Karpas-422 (cell line): ENCODE results near the gene FCER2. TPM values are rescaled to one million over a fixed set of nuclear protein-coding genes. Genes with fewer than 3 reads are reported as not detected.

Experiments
- DNase-seq: peaks from one replicate; pipeline ENCODE4 v3.0.0-alpha.2; 2015
- H2AFZ ChIP-seq: fragments of 200-600 bp; sonication (generic); 2 replicates; pipeline ENCODE4 v1.6.1; 2014; ENCODE audit warnings: antibody characterized with exemption, low read length, mixed read lengths
- H3K27ac ChIP-seq: fragments of 200-600 bp; sonication (generic); 2 replicates; pipeline ENCODE4 v1.5.1; 2014; ENCODE audit warnings: mild to moderate bottlenecking, low read length, moderate library complexity
- H3K27me3 ChIP-seq: fragments of 200-600 bp; sonication (generic); 2 replicates; pipeline ENCODE4 v1.6.1; 2014; ENCODE audit warnings: low read length, mixed read lengths
- H3K36me3 ChIP-seq: fragments of 200-600 bp; sonication (generic); 2 replicates; pipeline ENCODE4 v1.6.1; 2014; ENCODE audit warnings: low read length, mixed read lengths; ENCODE audit not compliant: insufficient read depth
- H3K4me1 ChIP-seq: fragments of 200-600 bp; sonication (generic); 2 replicates; pipeline ENCODE4 v1.6.1; 2014; ENCODE audit warnings: mild to moderate bottlenecking, low read length, mixed read lengths
- H3K4me2 ChIP-seq: fragments of 200-600 bp; sonication (generic); 2 replicates; pipeline ENCODE4 v1.6.1; 2014; ENCODE audit warnings: low read length, low read depth, mild to moderate bottlenecking; ENCODE audit not compliant: poor library complexity, severe bottlenecking
- H3K4me3 ChIP-seq: fragments of 200-600 bp; sonication (generic); 2 replicates; pipeline ENCODE4 v1.5.1; 2014; ENCODE audit warnings: mild to moderate bottlenecking, antibody characterized with exemption, low read length, mixed read lengths
- H3K79me2 ChIP-seq: fragments of 200-600 bp; sonication (generic); 2 replicates; pipeline ENCODE4 v1.6.1; 2014; ENCODE audit warnings: mild to moderate bottlenecking, low read length, mixed read lengths
- H3K9ac ChIP-seq: fragments of 200-600 bp; sonication (generic); 2 replicates; pipeline ENCODE4 v1.6.0; 2014; ENCODE audit warnings: low read length
- H3K9me2 ChIP-seq: fragments of 200-600 bp; sonication (generic), shearing (Covaris generic); replicated peaks from 2 replicates; pipeline ENCODE4 v1.6.0; 2014; ENCODE audit warnings: mild to moderate bottlenecking, low read length, moderate library complexity; ENCODE audit not compliant: insufficient read depth
- H3K9me3 ChIP-seq: fragments of 300-700, 200-600 bp; sonication (generic); 2 replicates; pipeline ENCODE4 v1.6.1; 2014; ENCODE audit warnings: low read length, mixed read lengths
- H4K20me1 ChIP-seq: fragments of 200-600 bp; sonication (generic); 2 replicates; pipeline ENCODE4 v1.6.1; 2014; ENCODE audit warnings: mild to moderate bottlenecking, antibody characterized with exemption, low read length, low read depth; ENCODE audit not compliant: insufficient read depth
- total RNA-seq: library from RNA; depleted of rRNA; stranded (reverse); fragments of >200 nt; shearing (Covaris generic); gene quantifications from 2 replicates; pipeline ENCODE4 v1.2.3, GENCODE V29; 2014; ENCODE audit warnings: low replicate concordance

FCER2 gene
- total RNA-seq, 1 experiment from 2014 or later, result not detected

GRCh38 chr19:7744199-7744786 lies 42.4 kb upstream of the FCER2 start:
- Histone ChIP-seq H3K4me2 (no peak overlapping the region), H3K79me2 (no peaks in the 10 kb centered on the region), H3K9me3 (no peaks in the 10 kb centered on the region), H2AFZ (no peak overlapping the region), H3K9ac (no peak overlapping the region), H3K9me2 (no peaks in the 10 kb centered on the region), H3K4me1 (peaks cover 19% of the 10 kb centered on the region), H3K4me3 (no peak overlapping the region), H3K27me3 (no peaks in the 10 kb centered on the region), H4K20me1 (no peaks in the 10 kb centered on the region), H3K27ac (no peak overlapping the region), H3K36me3 (no peaks in the 10 kb centered on the region)
- no peak for DNase-seq

DNA sequence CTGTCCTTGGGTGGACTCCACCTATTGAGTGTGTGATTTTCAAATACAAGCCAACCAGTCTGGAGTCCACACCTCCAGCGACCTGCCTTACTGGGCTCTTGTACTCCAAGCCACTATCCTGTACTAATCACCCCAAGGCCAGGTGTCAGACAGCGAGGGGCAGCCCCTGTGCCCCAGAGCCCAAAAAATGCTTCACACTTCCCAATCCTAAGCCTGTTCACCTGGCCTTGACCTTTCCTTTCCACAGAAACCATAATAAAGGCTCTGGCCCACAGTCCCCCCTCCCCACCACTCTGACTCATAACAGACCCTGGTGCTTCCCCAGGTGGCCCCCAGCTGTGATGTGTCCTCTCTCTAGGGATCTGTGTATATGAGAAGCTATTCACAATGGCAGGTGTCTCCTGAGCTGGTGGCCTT lies 41.5 kb upstream of the FCER2 start:
- Histone ChIP-seq H3K4me3 (no peak overlapping the region), H4K20me1 (no peaks in the 10 kb centered on the region), H3K79me2 (no peaks in the 10 kb centered on the region), H3K9ac (no peak overlapping the region), H3K9me3 (no peaks in the 10 kb centered on the region), H3K27me3 (no peaks in the 10 kb centered on the region), H3K9me2 (no peaks in the 10 kb centered on the region), H2AFZ (no peak overlapping the region), H3K36me3 (no peaks in the 10 kb centered on the region), H3K27ac (no peak overlapping the region), H3K4me2 (no peak overlapping the region), H3K4me1 (peaks cover 19% of the 10 kb centered on the region)
- no peak for DNase-seq

DNA sequence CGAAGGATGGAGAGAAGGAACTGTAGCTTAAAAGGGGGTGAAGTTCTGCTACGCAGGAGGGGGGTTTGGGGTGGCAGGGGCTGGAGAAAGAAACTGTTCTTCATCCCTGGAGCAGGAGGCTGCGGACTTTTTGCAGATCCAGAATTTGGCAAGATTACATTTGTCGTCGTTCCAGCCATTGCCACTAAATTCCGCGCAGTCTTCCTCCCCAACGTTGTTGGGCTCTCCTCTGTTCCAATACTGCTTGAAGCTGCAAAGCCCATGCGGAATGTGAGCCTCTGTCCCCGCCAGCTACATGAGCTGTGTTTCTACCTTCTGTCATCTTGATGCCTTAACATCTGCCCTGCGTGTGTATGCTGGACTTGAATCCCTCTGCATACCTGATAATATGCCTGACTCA lies 41.1 kb upstream of the FCER2 start:
- no peaks in the 10 kb centered on the region for H3K36me3 ChIP-seq

GRCh38 chr19:7742575-7742974 lies 40.6 kb upstream of the FCER2 start:
- Histone ChIP-seq H3K27ac (no peak overlapping the region), H3K9me3 (no peaks in the 10 kb centered on the region), H3K9me2 (no peaks in the 10 kb centered on the region), H3K9ac (no peak overlapping the region), H4K20me1 (no peaks in the 10 kb centered on the region), H3K4me2 (no peak overlapping the region), H2AFZ (no peak overlapping the region), H3K36me3 (no peaks in the 10 kb centered on the region), H3K79me2 (no peaks in the 10 kb centered on the region), H3K4me3 (no peak overlapping the region), H3K4me1 (peaks cover 19% of the 10 kb centered on the region), H3K27me3 (no peaks in the 10 kb centered on the region)
- DNase-seq, result no peak

More for the DNA sequence above, 41.1 kb upstream of the FCER2 start:
- Histone ChIP-seq H3K9ac (no peak overlapping the region), H3K4me2 (no peak overlapping the region), H3K4me3 (no peak overlapping the region), H3K79me2 (no peaks in the 10 kb centered on the region), H3K27ac (no peak overlapping the region), H2AFZ (no peak overlapping the region), H4K20me1 (no peaks in the 10 kb centered on the region), H3K27me3 (no peaks in the 10 kb centered on the region), H3K9me3 (no peaks in the 10 kb centered on the region), H3K4me1 (peaks cover 19% of the 10 kb centered on the region), H3K9me2 (no peaks in the 10 kb centered on the region)
- no peak for DNase-seq

DNA sequence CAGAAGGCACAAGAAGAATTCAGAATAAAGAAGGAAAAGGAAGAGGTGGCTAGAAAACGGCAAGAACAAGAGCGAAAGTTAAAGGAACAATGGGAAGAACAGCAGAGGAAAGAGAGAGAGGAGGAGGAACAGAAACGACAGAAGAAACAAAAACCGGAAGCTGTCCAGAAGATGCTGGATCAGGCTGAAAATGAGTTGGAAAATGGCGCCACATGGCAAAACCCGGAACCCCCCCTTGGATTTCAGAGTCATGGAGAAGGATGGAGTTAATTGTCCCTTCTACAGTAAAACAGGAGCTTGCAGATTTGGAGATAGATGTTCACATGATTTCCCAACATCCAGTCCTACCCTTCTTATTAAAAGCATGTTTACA lies 38.7 kb upstream of the FCER2 start:
- H3K27ac ChIP-seq, result no peak overlapping the region
- DNase-seq, result no peak
- no peak overlapping the region for H3K4me2 ChIP-seq
- H3K4me1 ChIP-seq, result peaks cover 19% of the 10 kb centered on the region
- H3K4me3 ChIP-seq, result no peak overlapping the region
- H2AFZ ChIP-seq, result peak overlapping the region; percentile 62
- no peaks in the 10 kb centered on the region for H3K27me3 ChIP-seq
- no peaks in the 10 kb centered on the region for H3K9me2 ChIP-seq
- H3K36me3 ChIP-seq, result no peaks in the 10 kb centered on the region
- H3K9ac ChIP-seq, result no peak overlapping the region
- no peaks in the 10 kb centered on the region for H4K20me1 ChIP-seq
- H3K79me2 ChIP-seq, result no peaks in the 10 kb centered on the region
- no peaks in the 10 kb centered on the region for H3K9me3 ChIP-seq

DNA sequence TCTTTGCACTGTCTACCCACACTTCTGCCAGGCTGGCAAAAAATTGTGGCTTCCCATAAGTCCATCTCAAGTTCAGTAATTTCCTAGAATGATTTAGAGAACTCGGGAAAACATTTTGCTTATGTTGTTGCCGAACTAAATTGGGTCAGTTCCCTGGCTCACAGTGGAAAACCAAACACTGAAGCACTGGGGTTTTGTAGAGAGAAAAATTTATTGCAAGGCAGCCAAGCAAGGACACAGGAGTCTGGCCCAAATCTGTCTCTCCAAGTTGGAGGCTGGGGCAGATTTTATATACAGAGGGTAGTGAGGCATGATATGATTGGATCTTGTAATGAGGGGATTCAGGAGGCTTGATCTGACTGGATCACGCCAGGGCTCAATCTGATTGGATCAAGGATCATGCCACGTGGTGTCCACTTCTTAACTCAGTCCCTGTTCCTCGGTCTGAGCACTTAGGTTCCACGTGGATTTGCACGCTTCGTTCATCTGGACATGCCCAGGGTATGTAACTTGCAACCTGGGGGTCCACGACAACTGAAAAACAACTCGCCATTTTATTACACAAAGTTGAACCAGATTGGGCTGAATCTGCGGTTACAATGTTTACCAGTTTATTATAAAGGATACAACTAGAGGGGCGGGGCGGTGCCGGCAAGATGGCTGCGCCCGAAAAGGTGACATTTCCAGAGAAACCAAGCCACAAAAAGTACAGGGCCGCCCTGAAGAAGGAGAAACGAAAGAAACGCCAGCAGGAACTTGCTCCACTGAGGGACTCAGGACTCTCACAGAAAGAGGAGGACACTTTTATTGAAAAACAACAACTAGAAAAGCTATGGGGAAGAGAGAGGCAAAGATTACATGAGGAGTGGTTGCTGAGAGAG lies 38.1 kb upstream of the FCER2 start:
- no peak for DNase-seq
- no peaks in the 10 kb centered on the region for H4K20me1 ChIP-seq
- no peaks in the 10 kb centered on the region for H3K36me3 ChIP-seq
- H3K9me2 ChIP-seq, result no peaks in the 10 kb centered on the region
- H3K4me2 ChIP-seq, result no peak overlapping the region
- no peaks in the 10 kb centered on the region for H3K9me3 ChIP-seq
- H3K4me1 ChIP-seq, result peaks cover 19% of the 10 kb centered on the region
- no peak overlapping the region for H3K27ac ChIP-seq
- peak overlapping the region; percentile 62 for H2AFZ ChIP-seq
- no peaks in the 10 kb centered on the region for H3K27me3 ChIP-seq
- H3K4me3 ChIP-seq, result no peak overlapping the region
- H3K79me2 ChIP-seq, result no peaks in the 10 kb centered on the region
- no peak overlapping the region for H3K9ac ChIP-seq

DNA sequence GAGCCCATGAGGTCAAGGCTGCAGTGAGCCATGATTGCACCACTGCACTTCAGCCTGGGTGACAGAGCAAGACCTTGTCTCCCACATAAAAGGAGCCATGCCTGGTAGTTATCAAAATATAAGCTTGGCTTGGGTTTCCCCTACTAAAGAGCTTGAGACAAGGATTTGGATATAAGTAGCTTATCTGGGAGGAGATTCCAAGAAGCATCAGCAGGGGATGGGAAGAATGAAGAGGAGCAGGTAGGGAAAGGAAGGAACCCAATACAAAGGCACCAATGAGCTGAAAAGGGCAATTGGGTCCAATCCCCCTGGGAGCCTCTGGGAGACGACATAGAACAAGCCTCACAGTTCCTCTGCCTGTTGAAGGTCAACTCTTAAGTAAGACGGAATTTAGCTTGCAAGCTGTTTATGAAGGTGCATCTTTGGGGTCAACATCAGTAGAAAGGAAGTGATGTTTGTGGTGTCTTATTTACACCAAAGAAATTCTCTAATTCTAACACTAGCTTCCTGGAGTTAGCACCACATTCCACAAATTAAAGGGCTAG lies 37.4 kb upstream of the FCER2 start:
- Histone ChIP-seq H3K4me3 (no peak overlapping the region), H3K27me3 (no peaks in the 10 kb centered on the region), H4K20me1 (no peaks in the 10 kb centered on the region), H3K9me2 (no peaks in the 10 kb centered on the region), H3K27ac (no peak overlapping the region), H2AFZ (no peak overlapping the region), H3K4me1 (peaks cover 19% of the 10 kb centered on the region), H3K9ac (no peak overlapping the region), H3K79me2 (no peaks in the 10 kb centered on the region), H3K4me2 (no peak overlapping the region), H3K9me3 (no peaks in the 10 kb centered on the region), H3K36me3 (no peaks in the 10 kb centered on the region)
- no peak for DNase-seq

- no peaks in the 10 kb centered on the region for H3K36me3 ChIP-seq
- H3K9me2 ChIP-seq, result no peaks in the 10 kb centered on the region
- no peaks in the 10 kb centered on the region for H3K79me2 ChIP-seq
- no peaks in the 10 kb centered on the region for H3K9me3 ChIP-seq
- H3K9ac ChIP-seq, result no peak overlapping the region
- no peak for DNase-seq
- no peak overlapping the region for H3K27ac ChIP-seq
- no peak overlapping the region for H3K4me3 ChIP-seq
- peaks cover 7% of the 10 kb centered on the region for H3K4me1 ChIP-seq
- no peaks in the 10 kb centered on the region for H4K20me1 ChIP-seq
- no peaks in the 10 kb centered on the region for H3K27me3 ChIP-seq
- H3K4me2 ChIP-seq, result no peak overlapping the region
- no peak overlapping the region for H2AFZ ChIP-seq
These were observed 36.1 kb upstream of the FCER2 start for GRCh38 chr19:7738023-7738422.
